Hematopoietic multipotent progenitor cell (in vitro differentiated cells): ENCODE measurements around the gene TMBIM6. TPM values are rescaled to one million over a fixed set of nuclear protein-coding genes. Genes with fewer than 3 reads are reported as not detected.
"Not testable (repeated sequence)": the region's sequence is repeated elsewhere in the genome, so short reads cannot be mapped to it uniquely, and the experiment has no call there.

ENCODE experiments used
- DNase-seq, 3 donors: peaks; one replicate each; pipeline ENCODE4 v3.0.0-alpha.2; 2011 to 2015; ENCODE audit warnings: low read depth in 2 of 3, low spot score in 2 of 3
- total RNA-seq: library from RNA; depleted of rRNA; stranded (reverse); fragments of >200 nt; gene quantifications from one replicate; pipeline ENCODE4 v1.2.3, GENCODE V29; 2012

TMBIM6 gene
- total RNA-seq, 1 donor: 230 TPM

GRCh38 chr12:49721355-49721754 is 20.0 kb upstream of the TMBIM6 start:
- not testable (repeated sequence) for DNase-seq

GRCh38 chr12:49728446-49728845 is 12.9 kb upstream of the TMBIM6 start:
- DNase-seq: no peak

GRCh38 chr12:49730050-49730449 is 11.3 kb upstream of the TMBIM6 start:
- DNase-seq: no peak

- DNase-seq: no peak
These were observed 10.7 kb upstream of the TMBIM6 start for GRCh38 chr12:49730568-49731101.

GRCh38 chr12:49733219-49734017 is 7.9 kb upstream of the TMBIM6 start:
- DNase-seq: no peak

GRCh38 chr12:49734900-49735299 is 6.5 kb upstream of the TMBIM6 start:
- not testable (repeated sequence) for DNase-seq

GRCh38 chr12:49738721-49739120 is 2.6 kb upstream of the TMBIM6 start:
- not testable (repeated sequence) for DNase-seq

GRCh38 chr12:49740277-49740676 is 1.1 kb upstream of the TMBIM6 start:
- not testable (repeated sequence) for DNase-seq

- DNase-seq: peak; percentile 71 to 92 (median 85)
These were observed 694 bp downstream of the TMBIM6 start for GRCh38 chr12:49741882-49742620.

GRCh38 chr12:49744363-49744885 is 3.1 kb downstream of the TMBIM6 start:
- DNase-seq: no peak

GRCh38 chr12:49748306-49748705 is 6.9 kb downstream of the TMBIM6 start:
- DNase-seq: no peak

- no peak for DNase-seq
These were observed 7.4 kb downstream of the TMBIM6 start for GRCh38 chr12:49748800-49749199.

- peak in 1 of 3 donors; percentile 14 for DNase-seq
These were observed 9.0 kb downstream of the TMBIM6 start for GRCh38 chr12:49750027-49750995.

- no peak for DNase-seq
These were observed 9.6 kb downstream of the TMBIM6 start for GRCh38 chr12:49750996-49751393.

- DNase-seq: no peak
These were observed 20.5 kb downstream of the TMBIM6 start for GRCh38 chr12:49761677-49762467.

GRCh38 chr12:49762468-49762847 is 21.1 kb downstream of the TMBIM6 start:
- peak in 1 of 3 donors; percentile 24 for DNase-seq

- peak; percentile 59 to 86 (median 78) for DNase-seq
These were observed 21.7 kb downstream of the TMBIM6 start for GRCh38 chr12:49763006-49763591.

GRCh38 chr12:49764126-49764525 is 22.8 kb downstream of the TMBIM6 start:
- no peak for DNase-seq

GRCh38 chr12:49766115-49766455 is 24.7 kb downstream of the TMBIM6 start:
- no peak for DNase-seq
